Astrocyte (in vitro differentiated cells and primary cell): ENCODE measurements around the gene ING2.

Experiments
- CTCF ChIP-seq: IDR thresholded peaks from 2 replicates; pipeline ENCODE4 v1.5.1; 2011; ENCODE audit warnings: low read depth, mild to moderate bottlenecking, inconsistent platforms, low read length, moderate library complexity; ENCODE audit not compliant: insufficient read depth
- EZH2 ChIP-seq: IDR thresholded peaks from 2 replicates; pipeline ENCODE4 v1.6.1; 2012; ENCODE audit warnings: mild to moderate bottlenecking, low read length, inconsistent platforms; ENCODE audit not compliant: insufficient read depth

- TF ChIP-seq CTCF (no peak), EZH2 (no peak)
These were observed 39.3 kb downstream of the ING2 start for GRCh38 chr4:183544109-183544508.
